Adipose tissue (tissue), 3 donors: Measurements from ENCODE around the gene WDR37. TPM values are rescaled to one million over a fixed set of nuclear protein-coding genes. Genes with fewer than 3 reads are reported as not detected.

Experiments used
- H3K27ac ChIP-seq: one replicate; pipeline ENCODE4 v1.5.1; 2013; ENCODE audit warnings: low read depth, low read length
- WGBS, 3 donors: extraction: QIAGEN DNeasy Blood & Tissue Kit; methylation state at CpG; one replicate each; pipeline ENCODE4 v1.1.7; 2013; 5-methylcytosine and 5-hydroxymethylcytosine counted together
- polyA plus RNA-seq, 3 donors: library from polyadenylated mRNA; stranded (reverse); fragments of 200-250 nt; gene quantifications; one replicate each; pipeline ENCODE4 v1.2.3, GENCODE V29; 2013
- donor health status: healthy with polysubstance abuse.
- donor health status: Bipolar disorder and iron deficiency.
- donor health status: healthy.

Gene WDR37
- polyA plus RNA-seq, 3 donors, result 4.2 to 7.6 (median 7.5) TPM

DNA sequence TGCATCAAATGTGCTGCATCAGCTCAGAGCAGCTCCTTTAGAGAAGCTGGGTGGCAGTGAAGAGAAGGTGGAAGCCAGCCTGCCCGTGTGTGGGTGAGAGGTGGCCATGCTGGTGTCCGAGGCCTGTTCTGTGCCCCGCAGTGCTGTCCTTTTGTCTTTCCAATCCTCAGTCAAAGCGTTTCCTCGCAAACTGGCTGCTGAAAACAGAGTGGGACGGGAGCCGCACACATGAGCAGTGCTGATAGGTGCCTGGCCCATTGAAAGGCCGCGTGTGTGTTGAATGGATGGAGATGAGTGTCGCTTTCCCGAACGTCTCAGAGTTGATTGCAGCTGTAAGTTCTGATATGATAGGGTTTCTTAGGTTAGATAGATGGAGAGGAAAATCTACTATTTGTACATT, 39.3 kb downstream of the WDR37 start:
- 87 to 91% (median 88%) methylated on average over 12 of the region's 12 CpGs for WGBS, 3 donors
- no peak overlapping the region for H3K27ac ChIP-seq

DNA sequence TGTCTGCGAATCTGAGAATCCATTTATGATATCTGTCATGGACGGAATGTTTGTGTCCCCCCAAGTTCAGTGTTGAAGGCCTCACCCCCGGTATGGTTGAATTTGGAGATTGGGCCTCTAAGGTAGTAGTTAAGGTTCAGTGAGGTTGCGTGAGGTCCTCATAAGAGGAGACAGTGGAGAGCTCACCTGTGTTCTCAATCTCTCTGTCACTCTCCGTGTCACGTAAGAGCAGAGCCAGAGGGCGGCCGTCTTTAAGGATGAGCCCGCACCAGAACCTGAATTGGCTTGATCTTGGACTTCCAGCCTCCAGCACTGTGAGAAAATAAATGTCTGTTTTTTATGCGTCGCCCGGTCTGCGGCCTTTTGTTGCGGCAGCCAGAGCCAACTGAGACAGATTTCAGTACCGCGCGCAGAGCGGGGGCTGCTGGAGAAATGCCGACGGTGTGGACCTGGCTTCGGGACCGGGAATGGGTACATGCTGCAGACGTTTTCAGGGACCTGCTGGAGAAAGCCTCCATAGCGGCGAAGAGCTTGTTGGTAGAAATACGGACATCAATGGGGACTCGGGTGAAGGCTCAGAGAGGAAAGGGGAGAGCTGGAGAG, 40.2 kb downstream of the WDR37 start:
- no peak overlapping the region for H3K27ac ChIP-seq
- 95 to 96% (median 95%) methylated on average over 27 of the region's 27 CpGs for WGBS, 3 donors

DNA sequence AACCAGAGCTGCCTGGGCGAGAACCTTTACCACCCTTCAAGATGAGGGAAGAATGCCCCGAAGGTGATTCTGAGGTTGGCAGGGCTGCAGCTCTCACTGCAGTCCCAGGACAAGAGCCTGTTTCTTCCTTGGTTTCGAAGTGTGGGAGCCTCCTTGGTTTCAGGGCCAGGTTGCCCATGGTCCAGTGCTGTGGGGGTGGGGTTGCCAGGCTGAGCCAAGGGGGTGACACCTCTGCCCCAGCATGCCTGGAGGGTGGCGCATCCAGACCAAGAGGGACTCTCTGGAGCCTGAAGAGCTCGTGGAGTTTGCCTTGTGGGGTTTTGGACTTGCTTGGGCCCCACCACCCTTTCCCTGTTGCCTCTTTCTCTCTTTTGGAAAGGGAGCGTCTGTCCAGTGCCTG, 41.3 kb downstream of the WDR37 start:
- WGBS, 3 donors, result 94 to 95% (median 95%) methylated on average over 6 of the region's 6 CpGs
- H3K27ac ChIP-seq, result no peak overlapping the region

DNA sequence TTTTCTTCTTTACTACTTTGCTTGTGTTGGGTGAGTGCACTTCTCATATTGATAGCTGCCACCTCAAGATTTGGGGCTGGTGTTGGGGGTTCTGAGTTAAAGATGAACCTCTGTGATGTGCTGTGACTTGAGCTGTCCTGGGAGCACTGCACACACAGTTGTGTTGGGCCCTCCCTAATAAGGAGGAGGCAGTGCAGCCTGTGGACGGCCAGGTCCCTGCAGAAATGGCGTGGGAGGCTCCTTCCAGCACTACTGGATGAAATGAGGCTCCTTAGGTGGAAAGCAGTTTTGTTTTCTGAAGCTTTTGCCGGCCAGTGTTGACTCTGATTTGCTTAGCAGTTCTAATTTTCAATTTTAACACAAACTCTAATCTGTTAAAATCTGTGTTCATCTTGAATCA, 44.0 kb downstream of the WDR37 start:
- H3K27ac ChIP-seq, result no peak overlapping the region
- WGBS, 3 donors, result 66 to 78% (median 74%) methylated on average over 3 of the region's 3 CpGs

DNA sequence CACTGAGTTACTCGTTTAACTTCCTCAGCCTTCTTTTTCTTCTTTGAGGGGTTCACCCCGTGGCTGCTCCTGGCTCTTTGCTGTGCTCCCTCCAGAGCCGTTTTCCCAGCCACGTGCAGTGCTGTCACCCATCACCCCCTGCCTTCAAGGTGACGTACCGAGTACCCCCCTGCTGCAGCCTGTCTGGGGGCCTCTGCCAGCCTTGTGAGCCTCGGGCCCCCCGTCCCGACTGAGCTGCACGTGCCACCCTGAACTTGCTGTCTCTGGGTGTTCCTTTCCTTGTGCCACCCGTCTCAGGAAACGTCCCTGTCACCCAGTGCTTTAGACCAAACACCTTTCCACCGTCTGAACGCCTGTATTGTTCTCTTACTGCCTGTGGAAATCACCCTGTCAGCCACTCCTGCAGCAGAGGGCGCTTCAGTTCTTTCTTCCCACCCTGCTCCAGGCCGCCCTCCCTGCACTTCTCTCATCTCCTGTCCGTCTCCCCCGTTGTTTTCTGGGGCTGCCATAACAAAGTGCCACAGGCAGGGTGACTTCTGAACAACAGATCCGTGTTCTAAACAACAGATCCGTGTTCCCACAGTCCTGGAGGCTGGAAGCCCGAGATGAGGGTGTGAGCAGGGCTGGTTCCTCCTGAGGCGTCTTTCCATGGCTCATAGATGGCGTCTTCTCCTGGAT, 44.6 kb downstream of the WDR37 start:
- 75 to 84% (median 81%) methylated on average over 23 of the region's 23 CpGs for WGBS, 3 donors

DNA sequence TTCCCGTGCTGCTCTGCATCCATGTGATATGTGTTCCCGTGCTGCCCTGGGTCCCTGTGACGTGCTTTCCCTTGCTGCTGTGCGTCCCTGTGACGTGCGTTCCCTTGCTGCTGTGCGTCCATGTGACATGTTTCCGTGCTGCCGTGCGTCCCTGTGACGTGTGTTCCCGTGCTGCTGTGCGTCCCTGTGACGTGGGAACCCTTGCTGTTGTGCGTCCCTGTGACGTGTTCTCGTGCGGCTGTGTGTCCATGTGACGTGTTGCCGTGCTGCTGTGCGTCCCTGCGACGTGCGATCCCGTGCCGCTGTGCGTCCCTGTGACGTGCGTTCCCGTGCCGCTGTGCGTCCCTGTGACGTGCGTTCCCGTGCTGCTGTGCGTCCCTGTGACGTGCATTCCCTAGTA, 45.8 kb downstream of the WDR37 start:
- 96% methylated on average over 37 of the region's 37 CpGs for WGBS, 3 donors
- H3K27ac ChIP-seq, result no peak overlapping the region

More for the DNA sequence above, 44.6 kb downstream of the WDR37 start:
- no peak overlapping the region for H3K27ac ChIP-seq

DNA sequence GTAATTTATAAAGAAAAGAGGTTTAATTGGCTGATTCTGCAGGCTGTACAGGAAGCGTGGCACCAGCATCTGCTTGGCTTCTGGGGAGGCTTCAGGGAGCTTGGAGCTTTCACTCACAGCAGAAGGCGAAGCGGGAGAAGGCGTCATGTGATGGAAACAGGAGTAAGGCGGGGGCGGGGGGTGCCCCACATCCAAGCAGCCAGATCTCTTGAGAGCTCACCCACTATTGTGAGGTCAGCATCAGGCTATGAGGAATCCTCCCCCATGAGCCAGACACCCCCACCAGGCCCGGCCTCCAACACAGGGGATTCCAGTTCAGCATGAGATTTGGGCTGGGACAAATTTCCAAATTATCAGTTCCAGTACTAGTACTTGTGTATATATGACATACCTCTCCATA, 46.2 kb downstream of the WDR37 start:
- WGBS, 3 donors, result 88 to 97% (median 91%) methylated on average over 7 of the region's 7 CpGs

DNA sequence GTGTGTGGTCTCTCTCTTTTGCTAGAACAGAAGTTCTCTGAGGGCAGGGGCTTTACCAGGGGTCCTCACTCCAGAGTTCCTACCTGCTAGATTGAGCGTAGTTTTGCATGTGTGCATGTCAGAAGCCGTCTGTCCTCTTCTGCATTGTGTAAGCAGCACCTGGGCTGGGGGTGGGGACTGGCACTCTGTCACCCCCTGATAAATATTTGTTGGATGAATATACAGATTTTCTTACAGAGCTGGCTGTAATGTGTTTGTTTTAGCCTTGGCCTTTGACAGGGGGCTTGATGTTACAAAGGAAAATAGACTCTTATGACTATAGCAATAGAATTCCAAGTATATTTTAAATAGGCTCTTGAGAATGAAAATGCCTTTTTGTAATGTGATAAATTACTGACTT, 46.6 kb downstream of the WDR37 start:
- WGBS, 3 donors, result 83 to 94% (median 92%) methylated on average over 2 of the region's 2 CpGs
- H3K27ac ChIP-seq, result no peak overlapping the region

More for the DNA sequence above, 46.2 kb downstream of the WDR37 start:
- no peak overlapping the region for H3K27ac ChIP-seq

DNA sequence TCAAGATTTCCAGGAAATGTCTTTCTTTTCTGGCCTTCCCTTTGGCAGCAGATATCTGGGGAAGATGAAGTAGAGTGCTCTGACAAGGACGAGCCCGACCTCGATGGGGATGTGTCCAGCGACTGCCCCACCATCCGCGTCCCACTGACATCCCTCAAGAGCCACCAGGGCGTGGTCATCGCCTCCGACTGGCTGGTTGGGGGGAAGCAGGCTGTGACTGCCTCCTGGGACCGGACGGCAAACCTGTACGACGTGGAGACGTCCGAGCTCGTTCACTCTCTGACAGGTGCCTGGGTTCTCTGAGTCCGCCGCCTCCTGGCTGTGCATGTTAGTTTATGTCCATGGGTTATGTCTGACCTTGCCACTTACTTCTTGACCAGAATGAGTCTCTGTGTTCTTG, 47.4 kb downstream of the WDR37 start:
- WGBS, 3 donors, result 94 to 98% (median 97%) methylated on average over 18 of the region's 18 CpGs
- no peak overlapping the region for H3K27ac ChIP-seq

DNA sequence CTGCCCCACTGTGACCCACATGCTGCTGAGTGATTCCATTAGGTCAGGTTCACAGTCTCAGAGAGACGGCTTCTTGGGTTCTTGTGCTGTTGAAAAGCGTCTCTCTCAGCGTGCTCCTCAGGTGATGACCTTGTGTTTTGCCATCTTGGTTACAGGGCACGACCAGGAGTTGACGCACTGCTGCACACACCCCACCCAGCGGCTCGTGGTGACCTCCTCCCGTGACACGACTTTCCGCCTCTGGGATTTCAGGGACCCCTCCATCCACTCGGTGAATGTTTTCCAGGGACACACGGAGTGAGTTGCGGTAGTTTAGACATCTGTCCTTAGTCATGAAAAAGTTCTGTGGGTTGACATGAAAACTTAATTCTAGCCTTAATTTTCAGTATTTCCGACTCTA, 48.8 kb downstream of the WDR37 start:
- WGBS, 3 donors, result 95 to 97% (median 97%) methylated on average over 14 of the region's 14 CpGs
- H3K27ac ChIP-seq, result no peak overlapping the region

DNA sequence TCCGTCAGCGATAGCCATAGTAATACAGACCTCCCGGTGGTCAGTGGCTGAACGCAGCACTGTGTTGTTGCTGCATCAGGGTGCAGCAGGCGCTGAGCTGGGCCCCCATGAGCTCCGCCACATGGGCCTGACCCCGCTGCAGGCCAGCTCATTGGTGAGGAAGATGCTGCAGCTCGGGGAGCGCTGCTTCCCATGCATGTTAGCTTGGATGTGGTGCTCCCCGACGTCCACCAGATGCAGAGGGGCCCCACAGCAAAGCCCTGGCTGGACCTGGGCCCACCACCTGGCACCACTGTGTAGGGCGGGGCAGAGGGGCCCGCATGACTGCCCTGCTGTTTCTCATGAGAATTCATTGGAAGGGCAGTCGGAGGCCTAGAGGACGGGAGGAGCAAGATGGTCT, 50.8 kb downstream of the WDR37 start:
- H3K27ac ChIP-seq, result no peak overlapping the region
- WGBS, 3 donors, result 85 to 96% (median 88%) methylated on average over 15 of the region's 15 CpGs

DNA sequence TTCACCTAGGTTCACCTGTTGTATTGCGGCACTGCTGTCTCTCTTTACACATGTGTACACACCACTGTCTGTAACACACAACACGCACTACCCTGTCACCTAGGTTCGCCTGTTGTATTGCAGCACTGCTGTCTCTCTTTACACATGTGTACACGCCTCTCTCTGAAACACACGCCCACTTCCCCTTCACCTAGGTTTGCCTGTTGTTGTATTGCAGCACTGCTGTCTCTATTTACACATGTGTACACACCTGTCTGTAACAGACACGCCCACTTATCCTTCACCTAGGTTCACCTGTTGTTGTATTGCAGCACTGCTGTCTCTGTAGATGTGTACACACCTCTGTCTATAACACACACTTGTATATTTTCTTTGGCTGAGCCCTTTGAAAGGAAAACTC, 51.5 kb downstream of the WDR37 start:
- H3K27ac ChIP-seq, result no peak overlapping the region
- WGBS, 3 donors, result 63 to 92% (median 85%) methylated on average over 6 of the region's 6 CpGs

DNA sequence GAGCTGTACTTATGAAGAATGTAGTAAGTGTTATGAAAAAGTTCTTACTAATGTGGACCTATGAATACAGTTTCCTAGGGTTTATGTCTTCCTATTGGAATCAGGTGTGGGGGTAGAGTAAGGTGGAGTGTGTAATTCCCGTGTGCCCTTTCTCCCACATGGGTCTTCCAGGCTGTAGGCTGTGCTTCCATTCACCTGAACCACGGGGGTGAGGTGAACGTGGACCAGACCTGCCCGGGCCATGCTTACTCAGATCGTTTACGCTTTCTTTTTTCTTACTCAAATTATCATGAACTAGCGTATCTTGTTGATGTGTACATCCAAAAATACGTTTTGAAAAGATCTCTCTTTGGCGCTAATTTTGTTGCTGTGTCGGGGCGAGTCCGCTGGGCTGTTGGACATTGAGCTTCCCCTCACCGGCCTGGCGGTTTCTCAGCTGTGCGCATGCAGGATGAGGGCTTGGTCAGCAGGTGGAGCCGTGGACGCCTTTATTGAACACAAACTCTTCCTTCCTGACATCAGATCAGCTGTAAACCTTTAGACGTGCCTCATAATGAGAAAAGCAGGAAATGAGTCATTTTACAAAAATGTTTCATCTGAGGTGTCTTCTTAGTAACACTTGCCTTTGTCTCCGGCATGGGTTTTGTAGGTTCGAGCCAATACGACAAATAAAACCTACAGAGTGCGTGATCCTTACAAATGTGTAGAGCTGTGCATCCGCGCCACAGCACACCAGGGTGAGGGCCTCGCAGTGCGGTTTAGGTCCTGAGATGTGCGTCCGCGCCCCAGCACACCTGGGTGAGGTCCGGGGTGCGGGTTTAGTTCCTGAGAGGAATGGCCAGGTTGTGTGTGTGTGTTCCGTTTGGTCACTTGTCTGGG, 53.8 kb downstream of the WDR37 start:
- no peak overlapping the region for H3K27ac ChIP-seq
- 75 to 83% (median 76%) methylated on average over 32 of the region's 32 CpGs for WGBS, 3 donors

DNA sequence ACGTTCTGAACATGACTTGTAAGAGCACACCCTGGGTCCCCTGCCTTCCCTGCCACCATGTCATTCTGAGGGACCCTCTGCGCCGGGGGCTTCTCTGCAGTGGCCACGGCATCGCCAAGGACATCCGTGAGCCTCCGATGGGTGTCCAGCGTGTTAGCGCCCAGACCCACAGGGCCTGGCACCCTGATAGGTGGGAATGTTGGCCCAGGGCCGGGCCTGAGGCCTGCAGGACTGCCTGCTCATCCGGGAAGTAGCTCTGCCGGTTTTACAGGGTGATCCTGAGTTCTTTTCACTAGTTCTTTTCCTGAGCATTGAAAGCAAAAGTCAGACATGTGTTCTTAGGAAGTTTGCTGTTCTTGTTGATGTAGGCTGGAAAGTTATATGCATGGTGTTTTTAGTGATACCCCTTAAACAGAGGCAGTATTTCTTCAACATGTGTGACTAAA, 54.5 kb downstream of the WDR37 start:
- no peak overlapping the region for H3K27ac ChIP-seq
- 90 to 91% (median 91%) methylated on average over 12 of the region's 12 CpGs for WGBS, 3 donors

DNA sequence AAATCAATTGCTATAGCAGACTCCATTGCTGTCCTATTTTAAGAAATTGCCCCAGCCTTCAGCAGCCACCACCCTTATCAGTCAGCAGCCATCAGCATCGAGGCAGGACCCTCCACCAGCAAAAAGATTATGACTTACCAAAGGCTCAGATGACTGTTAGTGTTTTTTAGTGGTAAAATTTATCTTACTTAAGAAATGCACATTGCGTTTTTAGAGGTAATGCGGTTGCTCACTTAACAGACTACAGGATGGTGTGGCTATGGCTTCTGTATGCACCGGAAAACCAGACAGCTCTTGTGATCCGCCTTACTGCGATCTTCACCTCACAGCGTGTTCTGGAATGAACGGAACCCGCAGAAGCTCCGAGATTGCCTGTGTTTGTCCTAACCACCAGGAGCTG, 58.1 kb downstream of the WDR37 start:
- WGBS, 3 donors, result 90 to 94% (median 94%) methylated on average over 10 of the region's 10 CpGs
- no peak overlapping the region for H3K27ac ChIP-seq

DNA sequence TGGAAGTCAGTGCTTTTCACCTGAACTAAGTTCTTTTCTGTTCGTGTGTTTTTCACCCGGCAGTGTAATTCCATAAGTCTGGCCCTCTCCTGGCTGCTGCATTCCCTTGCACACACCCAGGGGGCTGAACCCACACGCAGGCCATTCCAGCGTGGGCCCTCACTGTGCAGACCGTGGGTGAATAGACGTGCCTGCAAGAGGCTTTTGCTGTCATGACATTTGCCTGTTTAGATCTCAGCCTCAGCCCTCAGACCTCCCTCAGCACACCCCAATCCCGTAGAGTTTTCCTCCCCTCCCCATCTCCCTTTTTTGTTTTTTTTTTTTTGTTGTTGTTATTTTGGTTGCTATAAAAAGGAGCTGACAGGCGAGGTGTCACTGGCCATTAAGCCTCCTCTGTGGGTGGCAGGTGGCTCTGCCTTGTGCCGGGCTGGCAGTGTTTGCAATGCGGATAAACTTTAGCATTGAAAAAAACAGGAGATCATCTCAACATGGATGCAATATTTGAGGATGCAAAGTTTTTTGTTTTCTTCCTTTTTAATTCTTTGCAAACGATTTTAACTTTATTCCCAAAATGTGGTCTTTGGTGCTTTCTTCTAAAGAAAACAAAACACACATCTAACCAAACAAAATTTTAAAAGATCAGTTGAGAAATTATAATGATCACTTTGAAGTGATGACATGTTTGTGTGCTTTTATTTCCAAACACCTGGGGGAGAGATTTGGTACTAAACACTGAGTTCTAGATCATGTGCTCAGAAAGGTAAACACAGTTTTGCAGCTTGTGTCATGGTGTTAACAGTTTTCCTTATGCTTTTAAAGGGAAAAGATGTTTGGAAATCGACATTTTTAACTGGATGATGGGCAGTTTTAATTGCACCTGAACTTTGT, 58.8 kb downstream of the WDR37 start:
- WGBS, 3 donors, result 77 to 83% (median 80%) methylated on average over 12 of the region's 12 CpGs
- no peak overlapping the region for H3K27ac ChIP-seq

DNA sequence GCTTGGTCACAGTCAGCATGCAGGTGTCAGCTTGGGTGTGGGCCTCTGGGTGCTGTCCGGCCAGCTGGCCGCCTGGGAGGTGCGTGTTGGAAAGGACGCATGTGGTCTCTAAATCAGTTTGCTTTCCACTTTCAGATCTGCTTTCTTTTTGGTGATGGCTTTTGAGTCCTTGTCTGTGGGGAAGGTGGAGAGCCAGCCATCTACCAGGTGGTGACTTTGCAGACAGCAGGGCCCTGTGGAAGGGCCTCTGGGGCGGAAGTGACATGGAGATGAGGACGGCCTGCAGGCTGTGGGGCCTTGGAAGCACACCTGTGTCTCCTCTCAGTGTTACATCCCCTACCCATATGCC, 59.4 kb downstream of the WDR37 start:
- no peak overlapping the region for H3K27ac ChIP-seq

DNA sequence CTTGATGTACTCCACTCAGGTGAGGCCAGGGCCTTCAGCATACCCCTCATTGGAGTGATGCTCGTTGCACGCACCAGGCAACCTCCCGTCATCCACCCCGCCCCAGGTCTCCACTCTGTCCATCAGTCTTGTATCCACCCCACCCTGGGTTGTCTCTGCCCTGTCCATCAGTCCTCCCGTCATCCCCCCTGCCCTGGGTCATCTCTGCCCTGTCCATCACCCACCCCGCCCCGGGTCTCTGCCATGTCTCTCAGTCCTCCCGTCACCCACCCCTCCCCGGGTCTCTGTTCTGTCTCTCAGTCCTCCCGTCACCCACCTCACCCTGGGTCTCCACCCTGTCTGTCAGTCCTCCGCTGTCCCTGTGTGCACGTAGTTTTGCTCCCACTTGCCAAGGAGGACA, 59.9 kb downstream of the WDR37 start:
- WGBS, 3 donors, result 91 to 97% (median 95%) methylated on average over 12 of the region's 12 CpGs
- no peak overlapping the region for H3K27ac ChIP-seq

More for the DNA sequence above, 59.4 kb downstream of the WDR37 start:
- 86 to 88% (median 88%) methylated on average over 6 of the region's 6 CpGs for WGBS, 3 donors
